Measurements from ENCODE around the gene DBN1. TPM values are rescaled to one million over a fixed set of nuclear protein-coding genes. Genes with fewer than 3 reads are reported as not detected.

DBN1 gene
- total RNA-seq, 4 donors from 2014 or later, result 14.2 to 77.6 (median 23.1) TPM

- peak; percentile 52 to 85 (median 72) for DNase-seq
- TF ChIP-seq, protein P1, sequence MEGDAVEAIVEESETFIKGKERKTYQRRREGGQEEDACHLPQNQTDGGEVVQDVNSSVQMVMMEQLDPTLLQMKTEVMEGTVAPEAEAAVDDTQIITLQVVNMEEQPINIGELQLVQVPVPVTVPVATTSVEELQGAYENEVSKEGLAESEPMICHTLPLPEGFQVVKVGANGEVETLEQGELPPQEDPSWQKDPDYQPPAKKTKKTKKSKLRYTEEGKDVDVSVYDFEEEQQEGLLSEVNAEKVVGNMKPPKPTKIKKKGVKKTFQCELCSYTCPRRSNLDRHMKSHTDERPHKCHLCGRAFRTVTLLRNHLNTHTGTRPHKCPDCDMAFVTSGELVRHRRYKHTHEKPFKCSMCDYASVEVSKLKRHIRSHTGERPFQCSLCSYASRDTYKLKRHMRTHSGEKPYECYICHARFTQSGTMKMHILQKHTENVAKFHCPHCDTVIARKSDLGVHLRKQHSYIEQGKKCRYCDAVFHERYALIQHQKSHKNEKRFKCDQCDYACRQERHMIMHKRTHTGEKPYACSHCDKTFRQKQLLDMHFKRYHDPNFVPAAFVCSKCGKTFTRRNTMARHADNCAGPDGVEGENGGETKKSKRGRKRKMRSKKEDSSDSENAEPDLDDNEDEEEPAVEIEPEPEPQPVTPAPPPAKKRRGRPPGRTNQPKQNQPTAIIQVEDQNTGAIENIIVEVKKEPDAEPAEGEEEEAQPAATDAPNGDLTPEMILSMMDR (IDR thresholded peaks at IDR 0.05), result peak; percentile 40 to 71 (median 62)
- no peak for TF ChIP-seq POLR2A (IDR thresholded peaks at IDR 0.05)
- Histone ChIP-seq H3K36me3 (no peaks in the 10 kb centered on the region), H3K4me3 (no peak overlapping the region), H3K9me3 (no peaks in the 10 kb centered on the region), H3K27ac (peak overlapping the region in 2 of 4 donors; percentile 15 to 92), H3K27me3 (no peaks in the 10 kb centered on the region), H3K4me1 (peaks cover 3 to 24% (median 10%) of the 10 kb centered on the region in 4 donors)
Observed at GRCh38 chr5:177456976-177457851, 16.2 kb downstream of the DBN1 start.

- no peak overlapping the region for H3K4me3 ChIP-seq
- H3K27ac ChIP-seq, result peak overlapping the region in 1 of 4 donors; percentile 92
- H3K27me3 ChIP-seq, result no peaks in the 10 kb centered on the region
- no peaks in the 10 kb centered on the region for H3K36me3 ChIP-seq
- H3K9me3 ChIP-seq, result no peaks in the 10 kb centered on the region
- H3K4me1 ChIP-seq, result peaks cover 3 to 24% (median 10%) of the 10 kb centered on the region in 4 donors
- TF ChIP-seq POLR2A (IDR thresholded peaks at IDR 0.05), result no peak
- TF ChIP-seq, protein P1 (IDR thresholded peaks at IDR 0.05), result peak in 1 of 6 experiments; percentile 19
- no peak for DNase-seq
Observed at GRCh38 chr5:177456591-177456964, 16.9 kb downstream of the DBN1 start.

DNA sequence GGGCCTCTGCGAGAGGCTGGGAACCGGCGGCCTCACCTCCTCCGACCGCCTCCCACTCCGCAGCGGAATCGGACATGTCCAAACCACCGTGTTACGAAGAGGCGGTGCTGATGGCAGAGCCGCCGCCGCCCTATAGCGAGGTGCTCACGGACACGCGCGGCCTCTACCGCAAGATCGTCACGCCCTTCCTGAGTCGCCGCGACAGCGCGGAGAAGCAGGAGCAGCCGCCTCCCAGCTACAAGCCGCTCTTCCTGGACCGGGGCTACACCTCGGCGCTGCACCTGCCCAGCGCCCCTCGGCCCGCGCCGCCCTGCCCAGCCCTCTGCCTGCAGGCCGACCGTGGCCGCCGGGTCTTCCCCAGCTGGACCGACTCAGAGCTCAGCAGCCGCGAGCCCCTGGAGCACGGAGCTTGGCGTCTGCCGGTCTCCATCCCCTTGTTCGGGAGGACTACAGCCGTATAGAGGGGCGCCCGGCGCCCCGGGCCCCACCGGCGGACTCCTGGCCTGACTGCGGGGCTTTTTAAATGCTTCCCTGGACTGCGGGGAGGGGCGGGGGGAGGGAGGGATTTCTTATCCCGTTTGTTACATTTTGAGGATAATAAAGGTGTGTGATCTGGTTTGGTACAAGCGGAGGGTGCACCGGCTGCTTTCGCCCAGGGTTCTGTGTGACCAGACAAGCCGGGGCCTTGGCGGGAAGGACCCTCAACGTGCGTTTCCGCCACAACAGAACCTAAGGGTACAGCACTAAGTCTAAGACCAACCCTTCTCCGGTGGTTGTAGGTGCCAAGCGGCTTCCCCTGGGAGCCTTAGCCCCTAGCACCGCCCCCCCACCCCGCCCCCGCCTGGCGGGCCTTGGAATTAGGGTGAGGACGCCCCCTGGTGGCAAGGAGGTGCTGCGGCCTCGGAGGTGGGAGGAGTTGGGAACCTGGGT is 17.5 kb downstream of the DBN1 start:
- no peaks in the 10 kb centered on the region for H3K27me3 ChIP-seq
- TF ChIP-seq POLR2A (IDR thresholded peaks at IDR 0.05), result peak in 1 of 2 donors; percentile 11
- TF ChIP-seq, protein P1 (IDR thresholded peaks at IDR 0.05), result peak; percentile 80 to 99 (median 91)

DNA sequence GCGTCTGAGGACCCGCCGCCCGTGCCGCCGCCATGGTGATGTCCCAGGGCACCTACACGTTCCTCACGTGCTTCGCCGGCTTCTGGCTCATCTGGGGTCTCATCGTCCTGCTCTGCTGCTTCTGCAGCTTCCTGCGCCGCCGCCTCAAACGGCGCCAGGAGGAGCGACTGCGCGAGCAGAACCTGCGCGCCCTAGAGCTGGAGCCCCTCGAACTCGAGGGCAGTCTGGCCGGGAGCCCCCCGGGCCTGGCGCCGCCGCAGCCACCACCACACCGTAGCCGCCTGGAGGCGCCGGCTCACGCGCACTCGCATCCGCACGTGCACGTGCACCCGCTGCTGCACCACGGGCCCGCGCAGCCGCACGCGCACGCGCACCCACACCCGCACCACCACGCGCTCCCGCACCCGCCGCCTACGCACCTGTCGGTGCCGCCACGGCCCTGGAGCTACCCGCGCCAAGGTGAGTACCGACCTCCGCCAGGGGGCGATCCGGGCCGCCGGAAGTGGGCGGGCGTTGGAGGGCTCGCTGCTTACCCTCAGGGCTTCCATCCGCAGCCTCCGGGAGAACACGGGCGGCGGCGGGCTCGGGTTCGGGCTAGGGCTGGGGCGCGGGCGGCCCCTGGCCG is 18.3 kb downstream of the DBN1 start:
- DNase-seq, result peak; percentile 89 to 96 (median 93)
- TF ChIP-seq, protein P1 (IDR thresholded peaks at IDR 0.05), result peak; percentile 72 to 87 (median 82)
- peak; percentile 39 to 43 for TF ChIP-seq POLR2A (IDR thresholded peaks at IDR 0.05)
- Histone ChIP-seq H3K4me3 (peak overlapping the region; percentile 71 to 92 (median 74)), H3K4me1 (peaks cover 3 to 24% (median 10%) of the 10 kb centered on the region in 4 donors), H3K27ac (peak overlapping the region; percentile 80 to 95 (median 91)), H3K36me3 (no peaks in the 10 kb centered on the region), H3K9me3 (no peaks in the 10 kb centered on the region), H3K27me3 (no peaks in the 10 kb centered on the region)

More for the DNA sequence above, 17.5 kb downstream of the DBN1 start:
- DNase-seq, result peak; percentile 97 to 98 (median 98)
- Histone ChIP-seq H3K9me3 (no peaks in the 10 kb centered on the region), H3K36me3 (no peaks in the 10 kb centered on the region), H3K27ac (peak overlapping the region; percentile 80 to 95 (median 91)), H3K4me1 (peaks cover 3 to 24% (median 10%) of the 10 kb centered on the region in 4 donors), H3K4me3 (peak overlapping the region; percentile 71 to 92 (median 74))
